Activated naive CD4-positive, alpha-beta T cell treated with anti-CD3 and anti-CD28 coated beads, Interleukin-2, amount 10 ng/mL, durations not matched to agents 7 days and 5 days (primary cell): ENCODE measurements around the gene SLC12A7.
A peak's percentile ranks its signal among the peaks of the same experiment; 100 is the strongest.

Experiments used
- CTCF ChIA-PET: fragments of 350-600 bp; sonication (Branson Sonifier 250); formaldehyde crosslinking; loops from one replicate; lab custom pipeline; 2021; ENCODE audit warnings: antibody characterized with exemption; lab: Charles Lee
- DNase-seq: peaks from one replicate; pipeline ENCODE4 v3.0.0-alpha.2; 2020
- H3K27ac Mint-ChIP-seq: one replicate; pipeline ENCODE4 v1.8.0; 2021; ENCODE audit warnings: mild to moderate bottlenecking, moderate library complexity, mixed read lengths
- H3K27me3 Mint-ChIP-seq: one replicate; pipeline ENCODE4 v1.8.0; 2021; ENCODE audit warnings: mild to moderate bottlenecking, mixed read lengths
- H3K36me3 Mint-ChIP-seq: one replicate; pipeline ENCODE4 v1.8.0; 2021; ENCODE audit warnings: mixed read lengths
- H3K4me1 Mint-ChIP-seq: one replicate; pipeline ENCODE4 v1.8.0; 2021; ENCODE audit warnings: mixed read lengths
- H3K4me3 Mint-ChIP-seq: one replicate; pipeline ENCODE4 v1.8.0; 2021; ENCODE audit warnings: mild to moderate bottlenecking, moderate library complexity, mixed read lengths
- H3K9me3 Mint-ChIP-seq: one replicate; pipeline ENCODE4 v1.8.0; 2021; ENCODE audit warnings: mixed read lengths

SLC12A7 gene

GRCh38 chr5:1018596-1018995, 93.3 kb downstream of the SLC12A7 start:
- H3K9me3 Mint-ChIP-seq, result no peaks in the 10 kb centered on the region
- H3K27me3 Mint-ChIP-seq, result no peaks in the 10 kb centered on the region
- H3K27ac Mint-ChIP-seq, result no peak overlapping the region
- H3K36me3 Mint-ChIP-seq, result no peaks in the 10 kb centered on the region
- no peak for DNase-seq
- H3K4me3 Mint-ChIP-seq, result no peak overlapping the region
- H3K4me1 Mint-ChIP-seq, result no peaks in the 10 kb centered on the region
- CTCF ChIA-PET, result no interaction called here

- CTCF ChIA-PET, result interaction anchor here (2.3 kb wide), 1 partner anchor 94 kb away, joined by 6 read pairs; no protein-coding TSS in a partner anchor
- no peaks in the 10 kb centered on the region for H3K36me3 Mint-ChIP-seq
- peaks cover 2% of the 10 kb centered on the region for H3K27me3 Mint-ChIP-seq
- H3K27ac Mint-ChIP-seq, result no peak overlapping the region
- no peaks in the 10 kb centered on the region for H3K4me1 Mint-ChIP-seq
- no peaks in the 10 kb centered on the region for H3K9me3 Mint-ChIP-seq
- H3K4me3 Mint-ChIP-seq, result no peak overlapping the region
- no peak for DNase-seq
Measured at GRCh38 chr5:1017691-1018455, 94.0 kb downstream of the SLC12A7 start.

GRCh38 chr5:1017056-1017455, 94.8 kb downstream of the SLC12A7 start:
- H3K27me3 Mint-ChIP-seq, result peaks cover 4% of the 10 kb centered on the region
- H3K36me3 Mint-ChIP-seq, result no peaks in the 10 kb centered on the region
- H3K4me3 Mint-ChIP-seq, result no peak overlapping the region
- no peaks in the 10 kb centered on the region for H3K4me1 Mint-ChIP-seq
- no peaks in the 10 kb centered on the region for H3K9me3 Mint-ChIP-seq
- no peak overlapping the region for H3K27ac Mint-ChIP-seq
- no peak for DNase-seq
- CTCF ChIA-PET, result interaction anchor here (2.3 kb wide), 1 partner anchor 93 kb away, joined by 6 read pairs; no protein-coding TSS in a partner anchor

- CTCF ChIA-PET, result interaction anchor here (0.6 to 2.3 kb wide), 2 partner anchors 86 to 93 kb away, joined by 5 to 6 read pairs; no protein-coding TSS in a partner anchor
- Mint-ChIP-seq H3K27me3 (peaks cover 7% of the 10 kb centered on the region), H3K9me3 (no peaks in the 10 kb centered on the region), H3K27ac (no peak overlapping the region), H3K4me1 (no peaks in the 10 kb centered on the region), H3K36me3 (no peaks in the 10 kb centered on the region), H3K4me3 (no peak overlapping the region)
- no peak for DNase-seq
Measured at GRCh38 chr5:1016476-1016875, 95.4 kb downstream of the SLC12A7 start.

GRCh38 chr5:1016036-1016435, 95.8 kb downstream of the SLC12A7 start:
- Mint-ChIP-seq H3K4me1 (peaks cover 2% of the 10 kb centered on the region), H3K4me3 (no peak overlapping the region), H3K27ac (no peak overlapping the region), H3K27me3 (peaks cover 11% of the 10 kb centered on the region), H3K9me3 (no peaks in the 10 kb centered on the region), H3K36me3 (no peaks in the 10 kb centered on the region)
- DNase-seq, result no peak
- CTCF ChIA-PET, result interaction anchor here (0.6 to 2.3 kb wide), 2 partner anchors 85 to 92 kb away, joined by 5 to 6 read pairs; no protein-coding TSS in a partner anchor

GRCh38 chr5:1015507-1015906, 96.4 kb downstream of the SLC12A7 start:
- H3K4me1 Mint-ChIP-seq, result peaks cover 7% of the 10 kb centered on the region
- CTCF ChIA-PET, result interaction anchor here (2.1 to 2.3 kb wide), 2 partner anchors 92 to 125 kb away, joined by 6 to 9 read pairs; no protein-coding TSS in a partner anchor

GRCh38 chr5:1014781-1015221, 97.1 kb downstream of the SLC12A7 start:
- CTCF ChIA-PET, result interaction anchor here (2.1 kb wide), 1 partner anchor 126 kb away, joined by 9 read pairs; no protein-coding TSS in a partner anchor
- no peak overlapping the region for H3K27ac Mint-ChIP-seq

More at GRCh38 chr5:1015507-1015906, 96.4 kb downstream of the SLC12A7 start:
- no peaks in the 10 kb centered on the region for H3K9me3 Mint-ChIP-seq
- H3K27ac Mint-ChIP-seq, result no peak overlapping the region
- no peak for DNase-seq
- H3K27me3 Mint-ChIP-seq, result peaks cover 17% of the 10 kb centered on the region
- no peaks in the 10 kb centered on the region for H3K36me3 Mint-ChIP-seq
- no peak overlapping the region for H3K4me3 Mint-ChIP-seq

GRCh38 chr5:1014346-1014745, 97.5 kb downstream of the SLC12A7 start:
- CTCF ChIA-PET, result interaction anchor here (2.1 kb wide), 1 partner anchor 126 kb away, joined by 9 read pairs; no protein-coding TSS in a partner anchor
- no peaks in the 10 kb centered on the region for H3K9me3 Mint-ChIP-seq
- peaks cover 16% of the 10 kb centered on the region for H3K4me1 Mint-ChIP-seq
- H3K27me3 Mint-ChIP-seq, result peaks cover 28% of the 10 kb centered on the region
- no peak overlapping the region for H3K4me3 Mint-ChIP-seq
- H3K36me3 Mint-ChIP-seq, result no peaks in the 10 kb centered on the region
- no peak for DNase-seq
- H3K27ac Mint-ChIP-seq, result no peak overlapping the region

More at GRCh38 chr5:1014781-1015221, 97.1 kb downstream of the SLC12A7 start:
- H3K36me3 Mint-ChIP-seq, result no peaks in the 10 kb centered on the region
- peaks cover 24% of the 10 kb centered on the region for H3K27me3 Mint-ChIP-seq
- H3K9me3 Mint-ChIP-seq, result no peaks in the 10 kb centered on the region
- no peak overlapping the region for H3K4me3 Mint-ChIP-seq
- H3K4me1 Mint-ChIP-seq, result peaks cover 13% of the 10 kb centered on the region
- DNase-seq, result no peak

- Mint-ChIP-seq H3K27ac (no peak overlapping the region), H3K9me3 (no peaks in the 10 kb centered on the region), H3K27me3 (peaks cover 33% of the 10 kb centered on the region), H3K4me3 (no peak overlapping the region), H3K4me1 (peaks cover 16% of the 10 kb centered on the region), H3K36me3 (no peaks in the 10 kb centered on the region)
- DNase-seq, result no peak
- CTCF ChIA-PET, result interaction anchor here (2.1 kb wide), 1 partner anchor 127 kb away, joined by 9 read pairs; no protein-coding TSS in a partner anchor
Measured at GRCh38 chr5:1013948-1014301, 97.9 kb downstream of the SLC12A7 start.

- Mint-ChIP-seq H3K9me3 (no peaks in the 10 kb centered on the region), H3K27me3 (peaks cover 36% of the 10 kb centered on the region), H3K36me3 (no peaks in the 10 kb centered on the region), H3K27ac (no peak overlapping the region), H3K4me3 (no peak overlapping the region), H3K4me1 (peaks cover 16% of the 10 kb centered on the region)
- no peak for DNase-seq
- CTCF ChIA-PET, result interaction anchor here (0.7 to 2.1 kb wide), 3 partner anchors 16 to 127 kb away, joined by 3 to 9 read pairs (median 4); no protein-coding TSS in a partner anchor
Measured at GRCh38 chr5:1013238-1013947, 98.5 kb downstream of the SLC12A7 start.

DNA sequence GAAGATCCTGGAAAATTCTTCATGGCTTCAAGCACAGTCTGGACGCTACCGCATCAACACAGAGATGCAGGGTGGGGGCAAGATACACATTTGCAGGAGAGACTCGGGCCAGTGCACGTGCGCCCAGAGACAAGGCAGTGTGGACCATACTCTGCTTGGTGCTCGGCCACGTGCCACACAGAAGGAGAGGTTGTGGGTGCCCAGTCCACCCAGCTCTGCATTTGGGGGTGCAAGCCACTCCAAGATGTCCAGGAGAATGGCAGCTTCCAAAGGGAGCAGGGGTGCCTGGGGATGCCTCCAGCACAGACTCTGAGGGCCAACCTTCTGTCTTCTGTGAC, 99.0 kb downstream of the SLC12A7 start:
- H3K9me3 Mint-ChIP-seq, result no peaks in the 10 kb centered on the region
- H3K36me3 Mint-ChIP-seq, result no peaks in the 10 kb centered on the region
- CTCF ChIA-PET, result interaction anchor here (0.7 to 1.3 kb wide), 3 partner anchors 16 to 81 kb away, joined by 3 to 4 read pairs (median 4); no protein-coding TSS in a partner anchor
- no peak overlapping the region for H3K27ac Mint-ChIP-seq
- H3K27me3 Mint-ChIP-seq, result peaks cover 41% of the 10 kb centered on the region
- no peak for DNase-seq
- peaks cover 19% of the 10 kb centered on the region for H3K4me1 Mint-ChIP-seq
- no peak overlapping the region for H3K4me3 Mint-ChIP-seq

DNA sequence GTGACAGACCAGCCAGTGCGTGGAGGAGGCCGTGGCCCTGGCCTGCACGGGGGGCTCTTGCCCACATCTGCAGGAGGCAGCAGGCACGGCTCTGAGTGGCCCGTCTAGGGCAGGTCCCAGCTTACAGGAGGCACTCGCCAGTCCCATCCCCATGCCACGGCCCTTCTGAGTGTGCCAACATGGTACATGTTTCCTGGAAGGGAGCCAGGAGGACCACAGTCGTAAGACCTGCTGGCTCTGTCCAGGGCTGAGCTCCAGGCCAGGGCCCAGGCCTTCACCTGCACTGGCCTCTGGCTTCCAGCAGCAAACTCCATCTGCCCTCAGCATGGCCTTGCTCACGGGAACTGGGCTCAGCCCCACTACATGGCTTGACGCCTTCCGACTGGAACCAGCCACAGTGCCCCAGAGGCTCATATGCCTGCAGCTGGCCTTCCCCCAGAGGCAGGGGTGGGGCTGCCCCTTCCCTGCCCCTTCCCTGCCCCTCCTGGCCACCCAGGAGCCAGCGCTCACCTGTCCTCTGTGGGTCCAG, 99.5 kb downstream of the SLC12A7 start:
- peaks cover 46% of the 10 kb centered on the region for H3K27me3 Mint-ChIP-seq
- DNase-seq, result no peak
- no peak overlapping the region for H3K27ac Mint-ChIP-seq
- no peaks in the 10 kb centered on the region for H3K36me3 Mint-ChIP-seq
- peaks cover 22% of the 10 kb centered on the region for H3K4me1 Mint-ChIP-seq
- H3K4me3 Mint-ChIP-seq, result no peak overlapping the region
- CTCF ChIA-PET, result interaction anchor here (0.7 to 1.3 kb wide), 4 partner anchors 15 to 129 kb away, joined by 3 to 4 read pairs (median 4); no protein-coding TSS in a partner anchor
- H3K9me3 Mint-ChIP-seq, result no peaks in the 10 kb centered on the region

GRCh38 chr5:1011741-1012312, 100.0 kb downstream of the SLC12A7 start:
- peaks cover 24% of the 10 kb centered on the region for H3K4me1 Mint-ChIP-seq
- H3K27me3 Mint-ChIP-seq, result peaks cover 52% of the 10 kb centered on the region
- no peak overlapping the region for H3K4me3 Mint-ChIP-seq
- DNase-seq, result peak; percentile 8
- CTCF ChIA-PET, result interaction anchor here (1.0 to 3.1 kb wide), 7 partner anchors 8 to 129 kb away, joined by 3 to 28 read pairs (median 4); no protein-coding TSS in a partner anchor
- no peaks in the 10 kb centered on the region for H3K36me3 Mint-ChIP-seq
- no peak overlapping the region for H3K27ac Mint-ChIP-seq
- no peaks in the 10 kb centered on the region for H3K9me3 Mint-ChIP-seq
